Measurements from ENCODE around the gene AOPEP.

DNA sequence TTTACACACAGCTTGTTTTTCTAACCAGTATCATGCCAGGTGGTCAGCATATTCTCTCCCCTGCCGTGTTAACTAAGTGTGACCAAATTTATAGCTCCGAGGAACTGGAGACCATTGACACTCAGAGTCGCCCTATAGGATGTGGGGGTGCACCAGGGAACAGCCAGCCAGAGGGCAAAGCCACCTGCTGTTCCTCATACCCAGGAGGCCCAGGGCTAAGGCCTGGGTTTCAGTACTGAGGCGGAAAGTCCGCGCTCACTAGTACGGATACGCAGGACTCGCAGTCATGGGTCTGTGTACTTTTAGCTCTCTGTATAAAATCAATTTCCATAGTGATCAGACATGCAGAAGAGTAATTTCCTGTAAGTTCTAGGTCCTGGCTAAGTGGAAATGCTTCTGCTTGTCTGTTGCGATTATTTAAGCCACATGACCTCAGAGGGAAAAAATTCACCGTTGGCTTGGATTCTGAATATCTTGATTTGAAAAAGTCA lies 247.0 kb downstream of the AOPEP start:
- TF ChIP-seq, protein P1, sequence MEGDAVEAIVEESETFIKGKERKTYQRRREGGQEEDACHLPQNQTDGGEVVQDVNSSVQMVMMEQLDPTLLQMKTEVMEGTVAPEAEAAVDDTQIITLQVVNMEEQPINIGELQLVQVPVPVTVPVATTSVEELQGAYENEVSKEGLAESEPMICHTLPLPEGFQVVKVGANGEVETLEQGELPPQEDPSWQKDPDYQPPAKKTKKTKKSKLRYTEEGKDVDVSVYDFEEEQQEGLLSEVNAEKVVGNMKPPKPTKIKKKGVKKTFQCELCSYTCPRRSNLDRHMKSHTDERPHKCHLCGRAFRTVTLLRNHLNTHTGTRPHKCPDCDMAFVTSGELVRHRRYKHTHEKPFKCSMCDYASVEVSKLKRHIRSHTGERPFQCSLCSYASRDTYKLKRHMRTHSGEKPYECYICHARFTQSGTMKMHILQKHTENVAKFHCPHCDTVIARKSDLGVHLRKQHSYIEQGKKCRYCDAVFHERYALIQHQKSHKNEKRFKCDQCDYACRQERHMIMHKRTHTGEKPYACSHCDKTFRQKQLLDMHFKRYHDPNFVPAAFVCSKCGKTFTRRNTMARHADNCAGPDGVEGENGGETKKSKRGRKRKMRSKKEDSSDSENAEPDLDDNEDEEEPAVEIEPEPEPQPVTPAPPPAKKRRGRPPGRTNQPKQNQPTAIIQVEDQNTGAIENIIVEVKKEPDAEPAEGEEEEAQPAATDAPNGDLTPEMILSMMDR (IDR thresholded peaks at IDR 0.05): no peak
- TF ChIP-seq, protein P2, sequence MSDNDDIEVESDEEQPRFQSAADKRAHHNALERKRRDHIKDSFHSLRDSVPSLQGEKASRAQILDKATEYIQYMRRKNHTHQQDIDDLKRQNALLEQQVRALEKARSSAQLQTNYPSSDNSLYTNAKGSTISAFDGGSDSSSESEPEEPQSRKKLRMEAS (CRISPR knock-in tag; IDR thresholded peaks at IDR 0.05): no peak
- no peak for TF ChIP-seq TP53 (CRISPR knock-in tag; IDR thresholded peaks at IDR 0.05)
- TF ChIP-seq GRHL2 (CRISPR knock-in tag; IDR thresholded peaks at IDR 0.05; ENCODE audit: insufficient replicate concordance, severe bottlenecking): no peak
- no peak for TF ChIP-seq ZNF232 (CRISPR knock-in tag; IDR thresholded peaks at IDR 0.05)
- TF ChIP-seq, protein P3, sequence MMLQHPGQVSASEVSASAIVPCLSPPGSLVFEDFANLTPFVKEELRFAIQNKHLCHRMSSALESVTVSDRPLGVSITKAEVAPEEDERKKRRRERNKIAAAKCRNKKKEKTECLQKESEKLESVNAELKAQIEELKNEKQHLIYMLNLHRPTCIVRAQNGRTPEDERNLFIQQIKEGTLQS (CRISPR knock-in tag; conservative IDR thresholded peaks at IDR 0.05): no peak
- no peak for TF ChIP-seq KAT7 (CRISPR knock-in tag; IDR thresholded peaks at IDR 0.05; ENCODE audit: borderline replicate concordance)
- TF ChIP-seq NFE2L1 (CRISPR knock-in tag; IDR thresholded peaks at IDR 0.05): no peak
- TF ChIP-seq, protein P4, sequence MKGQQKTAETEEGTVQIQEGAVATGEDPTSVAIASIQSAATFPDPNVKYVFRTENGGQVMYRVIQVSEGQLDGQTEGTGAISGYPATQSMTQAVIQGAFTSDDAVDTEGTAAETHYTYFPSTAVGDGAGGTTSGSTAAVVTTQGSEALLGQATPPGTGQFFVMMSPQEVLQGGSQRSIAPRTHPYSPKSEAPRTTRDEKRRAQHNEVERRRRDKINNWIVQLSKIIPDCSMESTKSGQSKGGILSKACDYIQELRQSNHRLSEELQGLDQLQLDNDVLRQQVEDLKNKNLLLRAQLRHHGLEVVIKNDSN (CRISPR knock-in tag; IDR thresholded peaks at IDR 0.05): no peak
- no peak for TF ChIP-seq RELA (CRISPR knock-in tag; IDR thresholded peaks at IDR 0.05; ENCODE audit: borderline replicate concordance)
- TF ChIP-seq, protein P5, sequence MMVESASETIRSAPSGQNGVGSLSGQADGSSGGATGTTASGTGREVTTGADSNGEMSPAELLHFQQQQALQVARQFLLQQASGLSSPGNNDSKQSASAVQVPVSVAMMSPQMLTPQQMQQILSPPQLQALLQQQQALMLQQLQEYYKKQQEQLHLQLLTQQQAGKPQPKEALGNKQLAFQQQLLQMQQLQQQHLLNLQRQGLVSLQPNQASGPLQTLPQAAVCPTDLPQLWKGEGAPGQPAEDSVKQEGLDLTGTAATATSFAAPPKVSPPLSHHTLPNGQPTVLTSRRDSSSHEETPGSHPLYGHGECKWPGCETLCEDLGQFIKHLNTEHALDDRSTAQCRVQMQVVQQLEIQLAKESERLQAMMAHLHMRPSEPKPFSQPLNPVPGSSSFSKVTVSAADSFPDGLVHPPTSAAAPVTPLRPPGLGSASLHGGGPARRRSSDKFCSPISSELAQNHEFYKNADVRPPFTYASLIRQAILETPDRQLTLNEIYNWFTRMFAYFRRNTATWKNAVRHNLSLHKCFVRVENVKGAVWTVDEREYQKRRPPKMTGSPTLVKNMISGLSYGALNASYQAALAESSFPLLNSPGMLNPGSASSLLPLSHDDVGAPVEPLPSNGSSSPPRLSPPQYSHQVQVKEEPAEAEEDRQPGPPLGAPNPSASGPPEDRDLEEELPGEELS (CRISPR knock-in tag; IDR thresholded peaks at IDR 0.05): no peak
- no peak for TF ChIP-seq SMAD3 (CRISPR knock-in tag; IDR thresholded peaks at IDR 0.05; ENCODE audit: borderline replicate concordance)
- TF ChIP-seq, protein P6, sequence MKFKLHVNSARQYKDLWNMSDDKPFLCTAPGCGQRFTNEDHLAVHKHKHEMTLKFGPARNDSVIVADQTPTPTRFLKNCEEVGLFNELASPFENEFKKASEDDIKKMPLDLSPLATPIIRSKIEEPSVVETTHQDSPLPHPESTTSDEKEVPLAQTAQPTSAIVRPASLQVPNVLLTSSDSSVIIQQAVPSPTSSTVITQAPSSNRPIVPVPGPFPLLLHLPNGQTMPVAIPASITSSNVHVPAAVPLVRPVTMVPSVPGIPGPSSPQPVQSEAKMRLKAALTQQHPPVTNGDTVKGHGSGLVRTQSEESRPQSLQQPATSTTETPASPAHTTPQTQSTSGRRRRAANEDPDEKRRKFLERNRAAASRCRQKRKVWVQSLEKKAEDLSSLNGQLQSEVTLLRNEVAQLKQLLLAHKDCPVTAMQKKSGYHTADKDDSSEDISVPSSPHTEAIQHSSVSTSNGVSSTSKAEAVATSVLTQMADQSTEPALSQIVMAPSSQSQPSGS (CRISPR knock-in tag; IDR thresholded peaks at IDR 0.05; ENCODE audit: borderline replicate concordance, low read depth): no peak
- TF ChIP-seq CREM (CRISPR knock-in tag; IDR thresholded peaks at IDR 0.05): no peak

Data from WTC11 (cell line).